EH (cell line): ENCODE measurements around the gene COA8.
A peak's percentile ranks its signal among the peaks of the same experiment; 100 is the strongest.

Experiments used
- DNase-seq: peaks from one replicate; pipeline ENCODE4 v3.0.0-alpha.2; 2015; ENCODE audit warnings: low read depth

The COA8 gene

GRCh38 chr14:103526247-103526913, 36.4 kb upstream of the COA8 start:
- DNase-seq, result no peak

- no peak for DNase-seq
Measured at GRCh38 chr14:103526914-103527248, 35.9 kb upstream of the COA8 start.

- DNase-seq, result peak; percentile 38
Measured at GRCh38 chr14:103527408-103528145, 35.2 kb upstream of the COA8 start.

GRCh38 chr14:103528146-103528586, 34.6 kb upstream of the COA8 start:
- DNase-seq, result peak; percentile 42

GRCh38 chr14:103528587-103529382, 34.0 kb upstream of the COA8 start, which contains the start of gene TRMT61A:
TRMT61A (plus strand) TSS chr14:103529196; CDS start chr14:103529979, 783 bp downstream.
- peak; percentile 94 for DNase-seq

- no peak for DNase-seq
Measured at GRCh38 chr14:103529383-103530365, 33.1 kb upstream of the COA8 start.

- peak; percentile 45 for DNase-seq
Measured at GRCh38 chr14:103530390-103530789, 32.4 kb upstream of the COA8 start.

GRCh38 chr14:103530831-103531230, 31.9 kb upstream of the COA8 start:
- DNase-seq, result no peak

GRCh38 chr14:103531421-103532215, 31.1 kb upstream of the COA8 start:
- DNase-seq, result no peak

GRCh38 chr14:103532216-103533136, 30.3 kb upstream of the COA8 start:
- no peak for DNase-seq

GRCh38 chr14:103533137-103533998, 29.4 kb upstream of the COA8 start:
- no peak for DNase-seq

- DNase-seq, result no peak
Measured at GRCh38 chr14:103533999-103534575, 28.7 kb upstream of the COA8 start.

GRCh38 chr14:103534576-103535061, 28.1 kb upstream of the COA8 start:
- DNase-seq, result no peak

GRCh38 chr14:103535081-103535890, 27.5 kb upstream of the COA8 start:
- DNase-seq, result no peak

GRCh38 chr14:103535891-103536565, 26.7 kb upstream of the COA8 start:
- DNase-seq, result no peak

- no peak for DNase-seq
Measured at GRCh38 chr14:103536693-103537092, 26.1 kb upstream of the COA8 start.
